Lower leg skin (tissue), 3 donors: ENCODE measurements around the gene PRKCZ.

Source experiments
- CTCF ChIP-seq, 3 donors: fragments of 450-650 bp; IDR thresholded peaks; one replicate each; pipeline ENCODE4 v1.5.1; 2016; ENCODE audit warnings: antibody characterized with exemption in 3 of 3, mild to moderate bottlenecking in 3 of 3, moderate library complexity in 2 of 3
- POLR2A ChIP-seq, 2 donors: fragments of 450-650 bp; IDR thresholded peaks; one replicate each; pipeline ENCODE4 v1.6.1; 2016 to 2017; ENCODE audit warnings: antibody characterized with exemption in 2 of 2, mild to moderate bottlenecking in 1 of 2, moderate library complexity in 1 of 2

GRCh38 chr1:2174348-2175054 is 124.3 kb downstream of the PRKCZ start:
- TF ChIP-seq CTCF (IDR thresholded peaks at IDR 0.05) (peak in 1 of 3 donors; percentile 37), POLR2A (IDR thresholded peaks at IDR 0.05) (no peak)
